Measurements from ENCODE around the gene SNAP47.

The SNAP47 gene

DNA sequence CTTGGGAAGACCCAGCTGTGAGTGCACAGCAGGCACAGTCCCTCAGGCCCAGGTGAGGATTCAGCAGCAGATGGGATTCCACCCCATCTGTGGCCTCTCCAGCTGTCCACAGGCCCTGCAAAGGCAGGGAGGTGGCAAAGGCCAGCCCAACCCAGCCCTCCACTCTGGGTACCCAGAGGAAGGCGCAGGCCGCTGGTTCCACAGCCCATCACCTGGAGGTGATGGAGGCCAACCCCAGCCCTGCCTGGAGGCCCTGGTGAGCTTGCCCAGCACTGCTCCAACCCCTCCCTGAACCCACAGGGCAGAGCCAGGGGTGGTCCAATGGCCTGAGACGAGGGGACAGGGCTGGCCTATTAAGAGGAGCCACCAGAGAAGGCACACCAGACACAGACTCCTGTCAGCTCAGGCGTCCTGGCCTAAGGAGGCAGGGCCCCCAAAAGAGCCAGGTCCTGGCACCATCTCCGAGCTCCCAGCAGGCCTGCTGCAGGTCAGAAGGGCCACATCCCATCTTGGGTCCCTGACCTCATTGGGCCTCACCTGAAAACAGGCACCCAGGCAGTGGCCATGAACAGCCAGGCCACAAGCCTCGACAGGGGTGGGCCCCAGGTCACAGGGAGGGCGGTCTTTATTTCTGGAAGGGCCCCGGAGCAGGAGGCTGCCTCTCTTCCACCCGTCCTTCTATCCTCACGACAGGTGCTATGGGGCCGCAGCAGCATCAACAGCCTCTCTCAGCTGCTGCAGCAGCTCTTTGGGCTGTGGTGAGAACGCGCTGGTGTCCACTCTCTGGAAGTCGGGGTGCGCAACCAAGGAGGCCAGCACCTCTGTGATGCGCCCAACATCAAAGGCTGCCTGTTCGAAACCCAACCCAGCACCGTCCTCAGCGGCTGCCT is 3.3 kb upstream of the SNAP47 start:
- no peak for DNase-seq (ENCODE audit: low read depth in 4 of 4, low spot score in 1 of 4)

DNA sequence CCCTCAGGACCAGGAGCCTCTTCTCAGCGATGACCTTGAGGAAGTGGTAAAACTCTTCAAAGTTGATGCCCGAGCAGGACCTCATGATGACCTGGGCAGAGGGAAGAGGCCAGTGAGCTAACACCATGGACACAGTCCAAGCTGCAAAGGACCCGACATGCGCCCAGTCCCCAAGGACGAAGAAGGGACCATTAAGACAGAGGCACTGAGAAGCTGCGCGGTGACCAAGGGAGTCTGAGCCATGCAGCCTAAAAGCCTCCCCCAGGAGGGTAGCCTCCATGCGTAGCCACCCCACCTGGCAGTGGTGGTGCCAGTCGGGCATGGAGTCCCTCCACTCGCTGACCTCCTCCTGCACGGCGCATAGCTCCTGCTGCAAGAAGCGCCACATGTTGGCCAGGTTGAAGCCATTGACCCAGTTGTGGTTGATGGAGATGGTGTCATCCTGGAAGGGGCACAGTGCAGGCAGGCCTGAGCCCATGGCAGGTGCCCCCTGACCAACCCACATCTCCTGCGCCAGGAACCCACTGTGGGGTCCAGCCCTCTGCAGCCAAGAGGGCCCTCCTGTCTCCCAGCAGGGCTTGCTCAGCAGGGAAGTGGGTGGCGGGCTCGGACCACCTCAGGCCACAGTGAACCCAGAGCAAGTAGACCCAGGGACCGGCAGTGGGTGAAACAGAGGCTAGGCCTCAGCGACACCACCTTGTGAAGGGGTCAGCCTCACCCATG is 2.5 kb upstream of the SNAP47 start:
- DNase-seq (ENCODE audit: low read depth in 4 of 4, low spot score in 1 of 4), result no peak

DNA sequence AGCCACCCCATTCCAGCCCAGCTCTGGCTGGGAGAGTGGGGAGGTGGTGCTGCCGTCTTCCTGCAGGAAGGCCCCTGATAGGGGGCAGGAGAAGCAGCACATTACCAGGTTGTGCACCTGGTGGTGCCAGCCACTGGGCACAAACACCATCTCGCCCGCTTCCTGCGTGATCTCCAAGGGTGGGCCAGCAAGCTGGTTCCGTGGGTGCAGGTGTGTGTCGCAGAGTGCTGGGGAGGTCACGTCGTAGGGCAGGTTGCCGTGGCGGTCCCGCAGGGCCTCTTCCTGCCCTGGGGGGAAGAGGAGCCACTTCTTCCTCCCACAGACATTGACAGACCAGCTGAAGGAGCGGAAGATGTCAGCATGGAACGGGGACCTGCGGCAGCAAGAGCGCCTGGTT is 1.9 kb upstream of the SNAP47 start:
- DNase-seq (ENCODE audit: low read depth in 4 of 4, low spot score in 1 of 4), result no peak

GRCh38 chr1:227733751-227734545 is 1.3 kb upstream of the SNAP47 start:
- no peak for DNase-seq (ENCODE audit: low read depth in 4 of 4, low spot score in 1 of 4)

- DNase-seq (ENCODE audit: low read depth in 4 of 4, low spot score in 1 of 4), result no peak
Observed at GRCh38 chr1:227734546-227734855, 734 bp upstream of the SNAP47 start.

- no peak for DNase-seq (ENCODE audit: low read depth in 4 of 4, low spot score in 1 of 4)
Observed at GRCh38 chr1:227735539-227736285, 477 bp downstream of the SNAP47 start.

GRCh38 chr1:227736814-227737432 is 1.7 kb downstream of the SNAP47 start:
- DNase-seq (ENCODE audit: low read depth in 4 of 4, low spot score in 1 of 4), result no peak

- DNase-seq (ENCODE audit: low read depth in 4 of 4, low spot score in 1 of 4), result no peak
Observed at GRCh38 chr1:227738820-227739219, 3.6 kb downstream of the SNAP47 start.

- no peak for DNase-seq (ENCODE audit: low read depth in 4 of 4, low spot score in 1 of 4)
Observed at GRCh38 chr1:227739636-227740035, 4.4 kb downstream of the SNAP47 start.

DNA sequence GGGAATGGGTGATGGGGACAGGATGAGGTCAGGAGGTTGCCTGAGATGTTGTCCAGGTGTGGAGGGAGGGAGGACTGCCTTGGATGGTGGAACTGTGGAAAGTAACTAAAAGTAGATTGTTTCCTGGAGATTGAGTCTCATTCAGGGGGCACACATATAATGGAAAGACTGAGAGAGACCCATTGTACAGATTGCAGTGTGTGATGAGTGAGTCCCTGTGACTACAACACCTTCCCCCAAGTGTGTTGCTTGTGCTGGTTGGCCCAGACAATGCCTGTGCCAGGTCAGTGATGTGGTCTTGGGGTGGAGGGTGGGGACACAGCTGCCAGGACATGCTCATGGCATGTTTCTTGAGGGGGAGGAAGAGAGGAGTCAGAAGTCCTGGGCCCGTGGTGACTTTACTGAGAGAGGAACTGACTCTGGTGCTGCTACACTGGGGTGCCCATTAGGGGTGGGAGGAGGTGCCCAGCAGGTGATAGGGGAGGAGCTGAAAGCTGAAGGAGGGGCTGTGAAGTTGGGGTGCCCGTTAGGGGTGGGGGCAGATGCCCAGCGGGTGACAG is 5.2 kb downstream of the SNAP47 start:
- DNase-seq (ENCODE audit: low read depth in 4 of 4, low spot score in 1 of 4), result no peak

DNA sequence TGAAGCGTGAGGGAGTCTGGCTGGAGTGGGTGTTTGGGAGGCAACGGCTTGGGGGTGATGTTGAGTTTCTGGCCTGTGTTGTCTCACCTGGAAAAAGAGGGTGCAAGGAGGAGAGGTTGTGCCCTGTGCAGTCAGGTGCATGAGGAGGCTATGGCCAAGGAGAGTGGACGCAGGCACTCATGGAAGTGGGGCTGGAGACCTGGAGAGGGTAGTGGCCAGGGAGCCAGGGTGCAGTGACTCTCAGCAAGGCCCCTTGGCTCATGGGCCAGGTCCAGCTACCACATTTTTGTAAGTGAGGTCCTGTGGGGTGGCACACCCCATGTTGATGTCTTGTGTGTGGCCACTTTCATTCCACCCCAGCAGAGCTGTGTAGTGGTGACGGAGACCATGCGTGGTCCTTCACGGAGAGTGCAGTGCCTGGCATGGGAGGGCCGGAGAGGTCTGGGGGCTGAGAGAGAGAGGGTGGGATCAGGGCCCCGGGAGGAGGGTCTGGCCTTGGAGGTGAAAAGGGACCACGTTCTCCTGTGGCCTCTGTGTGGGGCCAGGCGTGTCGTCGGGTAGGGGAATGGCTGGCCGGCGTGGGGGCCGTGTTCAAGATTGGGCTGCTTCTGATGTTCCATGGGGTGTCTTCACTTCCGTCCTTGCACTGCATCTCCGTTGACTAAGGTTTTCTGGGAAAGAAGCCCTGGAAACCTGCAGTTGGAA is 6.1 kb downstream of the SNAP47 start:
- no peak for DNase-seq (ENCODE audit: low read depth in 4 of 4, low spot score in 1 of 4)

DNA sequence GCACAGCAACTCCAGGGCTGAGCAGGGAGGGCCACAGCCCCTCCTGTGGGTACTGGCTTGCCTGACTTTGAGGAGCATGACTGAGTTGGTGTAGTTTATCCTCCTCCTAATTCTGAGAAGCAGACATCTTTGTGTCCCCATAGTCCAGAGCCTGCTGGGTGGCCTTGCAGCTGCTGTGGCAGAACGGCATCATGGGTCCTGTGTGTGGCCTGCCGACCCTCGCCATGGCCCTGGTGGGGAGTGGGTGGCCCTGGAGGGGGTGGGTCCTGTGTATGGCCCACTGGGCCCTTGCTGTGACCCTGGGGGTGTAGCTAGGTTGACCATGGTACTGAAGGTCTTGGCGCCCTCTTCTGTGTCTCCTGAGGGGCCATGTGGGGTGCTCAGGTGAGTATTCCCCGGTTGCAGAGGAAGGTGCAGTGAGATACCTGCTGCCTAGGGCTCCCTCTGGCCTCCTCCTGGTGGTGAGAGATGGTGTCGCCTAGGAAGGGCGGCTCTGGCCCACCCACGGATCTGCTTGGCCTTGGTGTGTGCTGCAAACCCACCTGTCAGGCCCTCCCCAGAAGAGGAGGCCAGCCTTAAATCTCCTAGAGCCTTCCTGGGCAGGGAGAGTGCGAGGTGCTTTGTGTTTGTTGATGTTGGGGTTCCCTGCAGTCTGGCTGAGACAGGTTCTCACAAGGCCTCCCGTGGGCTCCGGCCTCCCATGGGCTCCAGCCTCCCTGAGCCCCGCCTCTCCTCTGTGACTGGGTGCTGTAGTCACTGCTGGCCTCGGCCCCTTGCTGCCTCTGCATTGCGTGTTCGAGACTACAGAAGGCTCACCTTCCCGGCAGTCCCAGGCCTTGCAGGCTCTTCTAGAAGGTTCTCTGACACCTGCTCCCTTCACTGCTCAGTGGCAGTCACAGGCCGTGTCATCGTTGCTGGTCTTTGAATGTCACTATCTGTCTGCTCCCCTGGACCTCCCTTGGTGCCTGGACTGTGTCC is 7.8 kb downstream of the SNAP47 start:
- DNase-seq (ENCODE audit: low read depth in 4 of 4, low spot score in 1 of 4), result no peak

- no peak for DNase-seq (ENCODE audit: low read depth in 4 of 4, low spot score in 1 of 4)
Observed at GRCh38 chr1:227744668-227745067, 9.4 kb downstream of the SNAP47 start.

- no peak for DNase-seq (ENCODE audit: low read depth in 4 of 4, low spot score in 1 of 4)
Observed at GRCh38 chr1:227745568-227746265, 10.5 kb downstream of the SNAP47 start.

DNA sequence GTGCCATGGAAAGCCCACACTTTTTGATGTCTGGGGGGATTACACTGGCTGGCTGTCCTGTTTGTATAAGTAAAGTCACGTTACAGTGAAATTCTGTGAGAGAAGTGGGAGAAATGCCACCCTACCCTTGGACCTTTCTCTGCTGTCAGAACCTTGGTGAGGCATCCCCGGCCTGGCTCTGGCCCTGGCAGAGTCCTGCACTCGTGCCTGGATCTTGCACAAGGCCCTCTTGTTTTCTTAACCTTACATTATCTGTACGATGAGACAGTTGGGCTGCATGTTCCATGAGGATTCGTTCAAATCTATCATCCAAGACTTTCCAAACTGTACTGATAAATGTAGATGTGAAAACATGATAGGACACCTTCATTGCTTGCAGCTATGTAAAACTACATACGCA is 11.4 kb downstream of the SNAP47 start:
- DNase-seq (ENCODE audit: low read depth in 4 of 4, low spot score in 1 of 4), result no peak

GRCh38 chr1:227747382-227747781 is 12.1 kb downstream of the SNAP47 start:
- DNase-seq (ENCODE audit: low read depth in 4 of 4, low spot score in 1 of 4), result no peak

GRCh38 chr1:227747948-227748495 is 12.8 kb downstream of the SNAP47 start:
- DNase-seq (ENCODE audit: low read depth in 4 of 4, low spot score in 1 of 4), result no peak

All from stimulated activated CD4-positive, alpha-beta T cell treated with anti-CD3 and anti-CD28 coated beads, Interleukin-1b, Interleukin-23, amount 100 ng/mL, for 24 hours (primary cell).